CD4-positive, alpha-beta T cell treated with Interleukin-6 for 4 hours (primary cell): ENCODE data around the gene ITPRIPL2.

Experiments used
- DNase-seq: peaks from one replicate; pipeline ENCODE4 v3.0.0-alpha.2; 2020; ENCODE audit warnings: mixed read lengths

The ITPRIPL2 gene

GRCh38 chr16:19145010-19145409, 31.2 kb downstream of the ITPRIPL2 start:
- DNase-seq, result no peak

- no peak for DNase-seq
Observed at GRCh38 chr16:19147126-19147525, 33.4 kb downstream of the ITPRIPL2 start.

DNA sequence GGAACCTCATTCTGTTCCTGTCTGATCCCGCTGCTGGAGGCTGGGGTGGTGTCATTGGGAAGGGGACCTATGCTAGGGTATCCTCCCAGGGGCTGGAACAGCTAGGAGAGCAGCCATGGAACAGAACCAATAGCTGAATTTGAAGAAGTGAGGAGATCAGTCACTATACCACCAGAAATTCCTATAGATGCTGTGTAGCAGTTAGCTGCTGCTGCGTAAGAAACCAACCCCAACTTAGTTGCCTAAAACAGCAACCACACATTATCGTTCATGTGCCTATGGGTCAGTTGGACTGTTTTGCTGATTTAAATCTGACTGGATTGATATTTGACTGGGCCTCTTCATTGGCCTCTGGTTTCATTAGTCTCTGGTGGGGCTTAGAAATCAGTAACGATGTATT, 33.9 kb downstream of the ITPRIPL2 start:
- no peak for DNase-seq

- no peak for DNase-seq
Observed at GRCh38 chr16:19148189-19148588, 34.4 kb downstream of the ITPRIPL2 start.

DNA sequence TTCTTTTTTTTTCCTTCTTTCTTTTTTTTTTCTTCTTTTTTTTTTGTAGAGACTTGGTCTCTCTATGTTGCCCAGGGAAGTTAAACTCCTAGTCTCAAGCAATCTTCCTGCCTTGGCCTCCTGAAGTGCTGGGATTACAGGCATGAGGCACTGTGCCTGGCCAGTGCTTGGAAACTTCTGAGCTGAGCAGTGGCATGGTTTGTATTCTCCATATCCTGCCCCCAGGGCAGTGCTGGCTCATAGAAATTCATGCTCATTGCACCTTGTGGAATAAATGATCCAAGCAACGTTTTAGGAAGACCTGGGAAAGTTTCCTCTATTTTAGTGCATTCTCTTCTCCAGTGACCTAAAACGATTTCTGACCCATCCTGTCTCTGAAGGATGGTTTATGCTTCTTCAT, 37.5 kb downstream of the ITPRIPL2 start:
- no peak for DNase-seq

DNA sequence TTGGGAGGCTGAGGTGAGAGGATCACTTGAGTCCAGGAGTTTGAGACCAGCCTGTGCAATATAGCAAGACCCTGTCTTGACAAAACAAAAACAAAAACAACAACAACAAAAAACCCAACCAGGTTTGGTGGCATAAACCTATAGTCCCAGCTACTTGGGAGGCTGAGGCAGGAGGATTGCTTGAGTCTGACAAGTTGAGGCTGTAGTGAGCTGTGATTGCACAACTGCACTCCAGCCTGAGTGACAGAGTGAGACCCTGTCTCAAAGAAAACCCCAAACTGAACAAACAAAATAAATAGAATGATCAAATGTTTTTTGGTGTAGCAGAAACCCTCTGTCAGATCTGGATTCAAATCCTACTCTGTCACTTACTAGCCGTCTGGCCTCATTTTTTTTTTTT, 38.3 kb downstream of the ITPRIPL2 start:
- no peak for DNase-seq

- no peak for DNase-seq
Observed at GRCh38 chr16:19153876-19154275, 40.1 kb downstream of the ITPRIPL2 start.

GRCh38 chr16:19162085-19162484, 48.3 kb downstream of the ITPRIPL2 start:
- no peak for DNase-seq

DNA sequence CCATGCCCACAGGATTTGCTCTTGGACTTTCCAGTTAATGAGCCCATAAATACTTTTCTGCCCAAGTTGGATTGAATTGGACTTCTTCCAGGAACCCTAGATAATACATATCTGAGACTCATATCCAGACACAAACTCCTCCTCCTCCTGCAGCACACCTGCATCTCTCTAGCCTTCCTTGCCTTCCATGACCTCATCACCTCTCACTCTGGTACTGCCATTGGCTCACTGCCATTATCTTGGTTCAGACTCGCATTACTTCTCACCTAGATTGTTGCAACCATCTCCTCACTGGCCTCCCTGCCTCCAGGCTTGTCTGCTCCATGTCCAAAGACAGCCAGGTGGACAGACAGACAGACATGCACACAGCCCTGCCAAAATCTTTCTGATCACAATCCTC, 49.5 kb downstream of the ITPRIPL2 start:
- no peak for DNase-seq

- no peak for DNase-seq
Observed at GRCh38 chr16:19164285-19164684, 50.5 kb downstream of the ITPRIPL2 start.

DNA sequence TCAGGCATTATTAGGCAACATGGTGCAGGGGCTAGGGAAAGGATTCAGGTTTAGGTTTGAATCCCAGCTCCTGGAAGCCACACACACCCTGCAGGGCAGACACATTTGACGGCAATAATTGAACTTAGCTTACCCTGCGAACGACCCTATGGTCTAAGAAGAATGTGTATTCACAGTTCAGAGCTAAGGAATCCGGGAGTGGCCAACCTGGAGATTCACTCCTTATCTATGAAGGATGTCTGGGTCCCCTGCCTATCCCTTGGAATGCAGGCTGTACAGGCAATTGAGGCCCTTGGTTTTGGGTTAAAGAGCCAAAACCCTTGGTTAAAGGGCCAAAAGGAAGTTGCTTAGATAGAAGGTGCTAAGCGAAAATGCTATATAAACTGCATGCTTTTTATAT, 51.3 kb downstream of the ITPRIPL2 start:
- DNase-seq, result no peak

DNA sequence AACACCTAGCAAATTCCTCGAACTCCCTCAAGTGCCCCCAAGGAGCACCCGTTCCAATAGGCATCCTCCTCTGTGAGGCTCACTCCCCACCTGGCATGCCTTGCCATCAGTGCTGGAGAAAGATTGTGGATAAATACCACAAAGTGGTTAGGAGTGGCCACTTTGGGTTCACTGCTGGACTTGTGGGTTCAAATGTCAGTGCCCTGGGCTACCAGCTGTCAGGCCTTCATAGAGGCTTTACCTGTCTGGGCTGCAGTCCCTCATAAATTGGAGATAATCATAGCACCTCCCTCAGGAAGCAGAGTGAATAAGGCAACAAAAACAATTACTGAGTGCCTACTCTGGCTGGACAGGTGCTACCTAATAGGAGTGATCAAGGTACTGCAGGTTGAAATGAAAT, 52.7 kb downstream of the ITPRIPL2 start:
- DNase-seq, result no peak

DNA sequence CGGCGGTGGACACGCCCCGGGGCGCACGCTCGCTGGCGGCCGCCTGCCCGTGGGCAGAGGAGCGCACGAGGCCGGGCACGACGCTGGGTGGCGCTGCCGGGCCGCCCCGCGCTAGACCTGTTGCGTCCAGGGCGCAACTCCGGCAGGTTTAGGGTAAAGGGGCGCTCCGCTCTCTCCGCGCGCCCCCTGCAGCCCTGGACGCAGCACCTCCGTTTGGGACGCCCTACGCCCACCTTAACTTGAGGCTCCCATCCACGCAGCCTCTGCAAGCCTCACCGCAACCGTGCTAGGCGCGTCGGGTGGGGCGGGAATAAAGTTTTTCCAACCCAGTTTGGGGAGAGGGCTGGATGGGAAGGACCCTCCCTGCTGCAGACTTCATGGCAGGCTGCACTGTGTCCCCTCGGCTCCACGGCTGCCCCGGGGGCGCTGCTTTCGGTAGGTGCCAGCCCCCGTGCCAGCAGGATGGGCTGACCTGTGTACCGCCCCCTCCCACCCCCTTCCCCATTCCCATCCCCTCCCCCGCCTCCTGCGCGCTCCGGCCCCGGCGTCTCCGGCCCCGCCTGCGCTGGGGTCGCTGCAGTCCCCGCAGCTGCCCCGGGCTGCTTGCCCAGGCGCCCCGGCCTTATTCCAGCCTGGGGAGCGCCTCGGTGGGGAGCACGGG, 54.1 kb downstream of the ITPRIPL2 start, which contains the start of gene SYT17:
SYT17 (plus strand) TSS at position 531 of the 661 bp plus-strand sequence. CDS start 407 bp downstream, outside the sequence.
- DNase-seq, result peak; percentile 2

- DNase-seq, result no peak
Observed at GRCh38 chr16:19168371-19169081, 54.8 kb downstream of the ITPRIPL2 start.

GRCh38 chr16:19169082-19169639, 55.4 kb downstream of the ITPRIPL2 start:
- no peak for DNase-seq

DNA sequence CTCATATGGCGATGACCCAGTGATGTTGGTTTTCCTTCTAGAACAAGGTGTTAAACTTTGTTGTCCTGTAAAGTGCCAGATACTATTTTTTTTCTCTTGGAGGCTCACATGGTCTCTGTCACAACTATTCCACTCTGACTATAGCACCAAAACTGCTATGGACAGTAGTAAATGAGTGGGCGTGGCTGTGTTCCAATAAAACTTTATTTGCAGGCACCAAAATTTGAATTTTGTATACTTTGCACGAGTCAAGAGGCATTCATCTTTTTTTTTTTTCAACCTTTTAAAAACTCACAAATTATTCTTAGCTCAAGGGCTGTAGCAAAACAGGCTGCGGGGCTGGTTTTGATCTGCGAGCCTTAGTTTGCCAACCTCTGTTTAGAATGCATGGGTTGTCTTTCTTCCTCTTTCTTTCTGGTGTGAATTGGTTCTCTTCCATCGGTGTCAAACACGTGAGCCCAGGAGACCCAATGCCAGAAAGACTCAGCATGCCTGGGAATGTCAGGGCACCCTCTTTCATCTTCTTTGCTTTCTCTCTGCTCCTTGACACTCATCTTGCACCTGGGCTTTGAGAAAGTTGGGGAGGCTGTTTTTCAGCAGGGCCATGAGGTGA, 56.4 kb downstream of the ITPRIPL2 start:
- DNase-seq, result no peak
